NAMALWA (cell line): ENCODE results near the gene OR2W1.

Experiments
- DNase-seq: peaks from one replicate; pipeline ENCODE4 v3.0.0-alpha.2; 2015; ENCODE audit warnings: low spot score

Gene OR2W1

GRCh38 chr6:28996844-28997510 lies 48.0 kb downstream of the OR2W1 start:
- no peak for DNase-seq

- DNase-seq = no peak
These were observed 49.8 kb downstream of the OR2W1 start for GRCh38 chr6:28995093-28995650.
